NAMALWA (cell line): ENCODE results near the gene RAD50.
"Not testable (repeated sequence)": the region's sequence is repeated elsewhere in the genome, so short reads cannot be mapped to it uniquely, and the experiment has no call there.

ENCODE experiments used
- DNase-seq: peaks from one replicate; pipeline ENCODE4 v3.0.0-alpha.2; 2015; ENCODE audit warnings: low spot score

Gene RAD50

GRCh38 chr5:132556763-132557477 is at the start of gene RAD50:
TSS of gene RAD50 (plus strand) at chr5:132556977. CDS start at chr5:132557325, 348 bp downstream.
- peak; percentile 98 for DNase-seq

DNA sequence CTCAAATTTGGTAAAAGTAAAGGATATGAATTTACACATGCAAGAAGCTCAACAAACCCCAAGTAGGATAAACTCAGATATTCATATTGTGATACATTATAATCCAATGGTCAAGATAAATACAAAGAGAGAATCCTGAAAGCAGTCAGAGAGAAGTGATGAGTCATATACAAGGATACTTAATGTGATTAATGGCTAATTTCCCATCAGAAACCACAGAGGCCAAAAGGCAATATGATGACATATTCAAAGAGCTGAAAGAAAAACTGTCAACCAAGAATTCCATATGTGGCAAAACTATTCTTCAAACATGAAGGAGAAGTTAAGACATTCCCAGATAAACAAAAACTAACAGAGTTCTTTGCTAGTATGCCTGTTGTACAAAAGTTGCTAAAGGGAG is 46.7 kb upstream of the RAD50 start:
- DNase-seq: no peak

DNA sequence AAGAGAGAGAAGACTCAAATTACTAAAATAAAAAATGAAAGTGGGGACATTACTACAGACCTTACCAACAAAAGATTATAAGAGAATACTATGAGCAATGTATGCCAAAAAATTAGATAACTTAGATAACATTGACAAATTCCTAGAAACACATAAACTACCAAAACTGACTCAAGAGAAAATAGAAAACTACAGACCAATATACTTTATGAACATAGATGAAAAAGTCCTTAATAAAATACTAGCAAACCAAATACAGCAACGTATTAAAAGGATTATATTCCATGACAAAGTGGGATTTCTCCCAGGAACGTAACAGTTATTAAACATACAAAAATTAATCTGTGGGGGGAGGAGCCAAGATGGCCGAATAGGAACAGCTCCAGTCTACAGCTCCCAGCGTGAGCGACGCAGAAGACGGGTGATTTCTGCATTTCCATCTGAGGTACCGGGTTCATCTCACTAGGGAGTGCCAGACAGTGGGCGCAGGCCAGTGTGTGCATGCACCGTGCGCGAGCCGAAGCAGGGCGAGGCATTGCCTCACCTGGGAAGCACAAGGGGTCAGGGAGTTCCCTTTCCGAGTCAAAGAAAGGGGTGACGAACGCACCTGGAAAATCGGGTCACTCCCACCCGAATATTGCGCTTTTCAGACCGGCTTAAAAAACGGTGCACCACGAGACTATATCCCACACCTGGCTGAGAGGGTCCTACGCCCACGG is 43.0 kb upstream of the RAD50 start:
- not testable (repeated sequence) for DNase-seq

DNA sequence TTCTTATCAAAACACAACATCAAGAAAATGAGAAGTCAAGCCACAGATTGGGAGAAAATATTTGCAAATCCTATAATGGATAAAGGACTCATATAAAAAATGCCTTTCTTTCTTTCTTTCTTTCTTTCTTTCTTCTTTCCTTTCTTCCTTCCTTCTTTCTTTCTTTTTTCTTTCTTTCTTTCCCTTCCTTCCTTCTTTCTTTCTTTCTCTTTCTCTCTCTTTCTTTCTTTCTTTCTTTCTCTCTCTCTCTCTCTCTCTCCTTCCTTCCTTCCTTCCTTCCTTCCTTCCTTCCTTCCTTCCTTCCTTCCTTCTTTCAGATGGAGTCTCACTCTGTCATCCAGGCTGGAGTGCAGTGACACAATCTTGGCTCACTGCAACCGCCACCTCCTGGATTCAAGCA is 34.7 kb upstream of the RAD50 start:
- not testable (repeated sequence) for DNase-seq

DNA sequence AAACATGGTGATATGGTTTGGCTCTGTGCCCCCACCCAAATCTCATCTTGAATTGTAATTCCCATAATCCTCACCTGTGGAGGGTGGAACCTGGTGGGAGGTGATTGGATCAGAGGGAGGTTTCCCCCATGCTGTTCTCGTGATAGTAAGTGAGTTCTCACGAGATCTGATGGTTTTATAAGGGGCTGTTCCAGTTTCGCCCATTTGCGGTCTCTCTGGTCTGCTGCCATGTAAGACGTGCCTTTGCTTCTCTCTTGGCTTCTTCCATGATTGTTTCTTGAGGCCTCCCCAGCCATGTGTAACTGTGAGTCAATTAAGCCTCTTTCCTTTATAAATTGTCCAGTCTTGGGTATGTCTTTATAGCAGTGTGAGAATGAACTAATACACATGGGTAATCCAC is 31.9 kb upstream of the RAD50 start:
- DNase-seq: not testable (repeated sequence)

DNA sequence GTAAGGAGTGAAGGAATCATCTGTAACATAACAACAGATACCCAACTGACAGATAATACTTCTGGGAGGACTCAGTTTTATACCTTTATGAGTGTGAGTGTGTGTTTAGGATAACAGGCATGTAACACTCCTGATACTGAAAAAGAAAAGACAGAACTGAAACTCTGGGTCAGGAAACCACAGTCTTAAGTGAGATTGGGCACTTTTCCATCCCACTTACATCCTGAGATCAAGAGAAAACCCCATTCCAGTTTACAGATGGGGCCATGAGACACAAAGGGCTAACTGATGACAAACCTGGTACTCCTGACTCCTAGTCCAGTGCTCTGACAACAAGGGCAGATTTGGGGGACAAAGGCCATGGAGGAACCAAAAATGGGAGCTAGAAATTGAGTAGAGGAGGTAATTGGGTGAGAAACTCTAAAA is 31.5 kb upstream of the RAD50 start:
- peak; percentile 45 for DNase-seq

GRCh38 chr5:132526290-132526973 is 30.3 kb upstream of the RAD50 start:
- peak; percentile 78 for DNase-seq

DNA sequence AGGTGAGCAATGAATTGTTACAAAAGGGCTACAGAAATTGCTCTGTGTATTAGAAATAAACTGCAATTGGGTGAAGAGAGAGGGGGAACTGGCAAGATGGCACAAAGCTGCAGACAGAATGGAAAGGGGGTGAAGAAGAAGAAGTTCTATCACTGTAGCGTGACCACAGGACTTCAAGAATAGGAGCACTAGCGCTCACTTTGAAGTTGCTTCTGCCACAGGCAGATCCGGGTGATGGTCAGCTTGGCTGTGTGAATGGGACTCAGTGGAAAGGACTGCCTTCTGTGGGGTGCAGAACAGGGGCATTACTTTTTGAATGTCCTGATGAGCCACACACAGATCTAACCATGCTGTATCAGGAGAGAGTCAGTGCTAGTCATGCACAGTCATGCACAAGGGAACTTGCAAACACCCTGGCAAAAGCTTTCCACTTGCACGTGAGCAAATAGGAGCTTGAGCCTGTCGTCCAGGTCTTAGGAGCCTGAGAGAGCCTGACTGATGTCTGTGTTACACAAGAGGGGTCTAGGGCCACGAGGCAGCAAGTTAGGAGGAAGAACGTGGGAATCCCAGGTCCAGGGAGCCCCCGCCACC is 29.7 kb upstream of the RAD50 start:
- DNase-seq: no peak

DNA sequence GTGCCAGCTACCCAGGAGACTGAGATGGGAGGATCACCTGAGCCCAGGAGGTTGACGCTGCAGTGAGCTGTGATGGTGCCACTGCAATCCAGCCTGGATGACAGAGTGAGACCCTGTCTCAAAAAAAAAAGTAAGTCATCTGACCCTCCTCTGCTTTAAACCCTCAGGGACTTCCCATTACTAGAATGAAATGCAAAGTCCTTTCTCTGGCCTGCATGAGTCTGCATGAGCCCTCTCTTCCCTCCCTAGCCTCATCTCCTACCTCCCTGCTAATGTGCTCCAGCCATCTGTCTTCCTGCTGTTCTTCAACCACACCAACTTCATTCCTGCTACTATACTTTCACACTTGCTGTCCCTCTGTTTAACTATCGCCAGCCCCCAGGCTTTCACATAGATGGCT is 28.8 kb upstream of the RAD50 start:
- DNase-seq: no peak

- peak; percentile 26 for DNase-seq
Observed at GRCh38 chr5:132528866-132529634, 27.7 kb upstream of the RAD50 start.

GRCh38 chr5:132530946-132531345 is 25.8 kb upstream of the RAD50 start:
- no peak for DNase-seq

DNA sequence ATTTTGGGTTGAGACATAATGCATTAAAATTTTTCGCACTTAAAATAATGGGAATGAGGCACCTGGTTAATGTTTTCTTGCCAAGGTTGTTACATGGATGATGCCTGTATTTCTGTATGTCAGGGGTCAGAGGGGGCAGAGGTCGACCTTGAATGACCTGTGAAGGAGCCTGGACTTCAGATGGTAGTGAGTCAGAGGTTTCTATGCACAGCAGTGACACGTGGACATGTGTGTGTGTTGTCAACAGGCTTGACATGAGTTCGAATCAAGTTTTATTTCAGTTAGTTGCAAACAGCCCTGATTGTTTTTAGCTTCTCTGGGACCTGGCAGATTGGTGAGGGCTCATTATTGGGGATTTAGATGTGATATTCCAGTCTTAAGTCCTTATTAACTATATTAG is 17.1 kb upstream of the RAD50 start:
- DNase-seq: no peak

- DNase-seq: no peak
Observed at GRCh38 chr5:132540149-132540548, 16.6 kb upstream of the RAD50 start.

- DNase-seq: no peak
Observed at GRCh38 chr5:132540764-132541163, 16.0 kb upstream of the RAD50 start.

GRCh38 chr5:132543472-132544201 is 13.1 kb upstream of the RAD50 start, which contains the start of gene IL5:
TSS of gene IL5 (minus strand) at chr5:132543522. CDS start at chr5:132543478, 44 bp downstream.
- DNase-seq: no peak

GRCh38 chr5:132546108-132546507 is 10.7 kb upstream of the RAD50 start:
- DNase-seq: no peak

DNA sequence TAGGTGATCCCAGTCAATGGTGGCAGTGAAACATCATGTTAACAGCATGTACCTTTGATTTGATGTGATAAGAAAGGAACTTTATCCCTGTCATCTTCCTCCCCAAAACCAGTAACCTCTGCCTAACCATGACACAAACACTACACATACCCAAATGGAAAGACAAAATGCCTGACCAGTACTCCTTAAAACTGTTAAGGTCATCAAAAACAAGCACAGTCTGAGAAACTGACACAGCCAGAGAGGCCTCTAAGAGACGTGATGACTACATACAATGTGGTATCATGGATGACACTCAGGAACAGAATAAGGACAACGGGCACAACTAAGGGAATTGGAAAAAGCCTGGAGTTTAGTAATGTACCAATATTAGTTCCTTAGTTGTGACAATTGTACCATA is 9.5 kb upstream of the RAD50 start:
- DNase-seq: no peak

GRCh38 chr5:132548834-132549233 is 7.9 kb upstream of the RAD50 start:
- DNase-seq: not testable (repeated sequence)

DNA sequence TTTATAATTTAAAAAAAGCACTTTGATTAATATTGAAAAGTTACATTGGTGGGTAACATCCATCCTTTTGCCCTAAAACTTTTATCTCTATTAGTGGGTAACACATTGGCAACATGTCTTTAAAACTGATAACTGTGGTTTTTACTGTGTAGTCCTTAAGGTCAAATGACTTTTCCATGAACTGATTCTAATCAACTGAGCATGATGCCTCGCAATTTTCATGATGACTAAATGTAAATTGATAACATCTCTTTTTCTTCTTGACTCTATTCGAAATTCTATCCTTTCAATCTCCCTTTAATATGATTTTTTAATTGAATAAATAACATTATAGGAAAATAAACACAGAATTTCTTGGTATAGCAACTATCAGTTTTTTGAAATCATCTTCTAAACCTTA is 7.2 kb upstream of the RAD50 start:
- no peak for DNase-seq

- DNase-seq: no peak
Observed at GRCh38 chr5:132556153-132556762, 519 bp upstream of the RAD50 start.
